SIG-M5 (cell line): ENCODE data around the gene TBC1D8.
A peak's percentile ranks its signal among the peaks of the same experiment; 100 is the strongest.
"Not testable (repeated sequence)": the region's sequence is repeated elsewhere in the genome, so short reads cannot be mapped to it uniquely, and the experiment has no call there.

ENCODE experiments used
- DNase-seq: peaks from one replicate; lab custom pipeline; 2025; lab: John Stamatoyannopoulos, UW

TBC1D8 gene

GRCh38 chr2:101151146-101151858 lies at the start of gene TBC1D8:
Gene TBC1D8, minus strand, starts transcription at chr2:101151382. Its CDS starts 129 bp downstream, at chr2:101151253.
- no peak for DNase-seq

GRCh38 chr2:101200676-101201075 lies 49.5 kb upstream of the TBC1D8 start:
- no peak for DNase-seq

GRCh38 chr2:101199251-101199791 lies 48.1 kb upstream of the TBC1D8 start:
- DNase-seq, result no peak

DNA sequence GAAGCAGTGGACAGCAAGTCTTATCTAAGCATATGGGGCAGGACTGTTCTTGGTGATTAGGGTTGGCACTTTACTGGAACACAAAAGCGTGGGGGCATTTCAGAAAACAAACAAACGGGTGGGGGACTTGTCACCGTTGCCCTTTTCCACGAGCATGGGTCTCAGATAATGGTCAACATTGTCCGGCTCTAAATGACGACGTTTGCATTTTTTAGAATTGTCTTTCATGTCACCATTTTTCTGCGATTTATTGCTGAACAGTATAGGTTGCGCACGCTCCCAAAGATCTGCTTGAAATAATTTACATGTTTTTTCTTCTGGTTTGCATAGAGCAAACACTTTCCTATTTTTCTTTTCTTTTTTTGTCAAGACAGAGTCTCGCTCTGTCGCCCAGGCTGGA lies 46.6 kb upstream of the TBC1D8 start:
- DNase-seq, result no peak

DNA sequence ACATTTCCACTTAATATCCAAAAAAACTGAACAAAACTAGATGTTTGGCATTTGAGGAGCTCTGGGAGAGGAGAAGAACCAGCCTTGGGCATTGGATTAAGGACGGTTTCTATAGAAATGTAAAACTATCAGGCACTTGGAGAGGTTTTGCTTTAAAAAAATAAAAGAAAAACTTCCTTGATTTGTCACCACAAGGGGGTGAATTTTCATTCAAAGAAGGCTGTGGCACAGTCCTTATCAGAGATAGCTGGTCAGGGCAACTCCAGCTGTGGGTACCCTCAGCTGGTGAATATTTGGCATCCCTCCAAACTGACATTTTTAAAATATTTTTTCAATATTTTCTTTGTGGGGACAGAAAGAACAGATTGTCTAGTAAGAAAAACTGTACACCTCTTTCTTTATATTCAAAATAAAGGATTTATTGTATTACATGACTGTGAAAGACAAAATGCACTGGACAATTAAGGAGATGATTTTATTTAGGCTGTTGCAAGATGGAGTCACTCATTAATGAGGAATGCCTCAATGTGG lies 46.1 kb upstream of the TBC1D8 start:
- no peak for DNase-seq

- DNase-seq, result no peak
These were observed 44.9 kb upstream of the TBC1D8 start for GRCh38 chr2:101195871-101196661.

- DNase-seq, result no peak
These were observed 41.9 kb upstream of the TBC1D8 start for GRCh38 chr2:101193033-101193626.

GRCh38 chr2:101190747-101191516 lies 39.8 kb upstream of the TBC1D8 start:
- DNase-seq, result peak; percentile 54

DNA sequence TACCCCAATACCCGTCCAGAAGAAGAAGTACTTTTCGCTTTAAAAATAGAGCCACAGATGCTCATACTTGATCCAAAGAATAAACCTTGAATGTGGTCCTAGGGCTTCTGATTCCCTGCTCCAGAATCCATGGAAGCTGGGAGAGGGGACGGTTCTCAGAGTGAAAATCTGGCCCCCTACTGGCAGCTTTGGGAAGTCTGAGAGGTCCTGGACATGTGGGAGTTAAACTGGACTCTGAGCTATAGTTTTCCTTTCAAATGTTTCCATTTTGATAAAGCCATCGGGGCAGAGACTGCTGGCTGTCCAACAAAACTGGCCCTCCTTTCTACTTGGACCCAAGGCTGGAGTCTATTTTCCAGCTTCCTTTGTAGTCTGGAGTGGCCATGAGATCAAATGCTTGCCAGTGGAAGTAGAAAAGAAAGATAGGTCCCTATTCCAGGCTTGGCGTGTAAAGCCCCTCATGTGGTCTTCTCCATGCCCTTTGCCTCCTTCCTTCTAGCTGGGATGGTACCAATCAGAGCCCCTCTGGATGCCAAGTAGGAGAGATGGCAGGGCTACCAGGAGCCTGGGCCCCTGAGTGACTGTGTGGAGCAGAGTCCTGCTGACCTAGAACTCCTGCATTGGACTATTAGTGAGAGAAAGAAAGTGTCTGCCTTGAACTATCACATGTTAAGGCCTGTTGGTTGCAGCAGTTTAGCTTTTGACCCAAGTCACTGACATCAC lies 37.7 kb upstream of the TBC1D8 start:
- DNase-seq, result no peak

- no peak for DNase-seq
These were observed 35.9 kb upstream of the TBC1D8 start for GRCh38 chr2:101187131-101187530.

- no peak for DNase-seq
These were observed 34.5 kb upstream of the TBC1D8 start for GRCh38 chr2:101185656-101186055.

DNA sequence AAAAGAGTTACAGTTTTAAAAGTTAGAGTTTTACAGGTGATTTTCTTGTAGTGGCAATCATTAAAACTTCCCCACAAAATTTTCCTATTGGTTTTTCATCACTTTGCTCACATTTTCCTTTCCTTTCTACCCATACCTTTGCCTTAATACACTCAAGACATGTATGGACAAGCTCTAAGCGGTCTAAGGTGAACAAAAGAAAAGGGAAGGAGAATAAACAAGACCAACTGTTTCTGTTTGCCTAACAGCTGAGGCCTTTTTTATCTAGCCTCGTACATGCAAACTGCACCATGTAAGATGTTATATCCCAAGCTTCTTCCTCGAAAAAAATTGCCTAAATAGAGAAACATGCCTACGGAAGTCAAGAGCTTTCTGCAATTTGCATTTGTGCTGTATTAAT lies 33.9 kb upstream of the TBC1D8 start:
- no peak for DNase-seq

GRCh38 chr2:101179982-101180381 lies 28.8 kb upstream of the TBC1D8 start:
- no peak for DNase-seq

GRCh38 chr2:101176803-101177202 lies 25.6 kb upstream of the TBC1D8 start:
- no peak for DNase-seq

- no peak for DNase-seq
These were observed 24.8 kb upstream of the TBC1D8 start for GRCh38 chr2:101175991-101176390.

DNA sequence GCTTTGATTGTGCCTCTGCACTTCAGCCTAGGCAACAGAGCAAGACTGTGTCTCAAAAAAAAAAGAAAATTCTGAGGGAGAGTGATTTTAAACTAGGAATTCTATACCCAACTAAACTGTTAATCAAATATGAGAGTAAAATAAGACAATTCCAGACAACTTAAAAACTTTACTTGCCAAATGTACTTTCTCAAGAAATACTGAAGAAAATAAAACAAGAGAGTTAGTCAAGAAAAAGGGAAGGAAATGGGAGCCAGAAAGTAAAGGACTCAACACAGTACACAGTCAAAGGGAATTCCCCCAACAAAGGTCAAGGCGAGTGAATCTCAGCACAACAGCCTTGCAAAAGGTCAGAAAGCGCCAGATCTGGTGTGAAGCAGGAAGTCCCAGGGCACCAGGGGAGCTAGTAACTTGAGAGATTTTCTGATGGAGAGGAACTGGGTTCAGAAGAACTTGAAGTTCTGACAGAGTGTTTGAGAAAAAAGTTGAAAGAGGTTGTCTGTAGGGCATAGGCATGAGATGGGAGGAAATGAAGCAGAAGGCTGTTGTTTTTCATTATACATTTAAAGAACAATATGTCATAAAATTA lies 22.6 kb upstream of the TBC1D8 start:
- no peak for DNase-seq

GRCh38 chr2:101169822-101170221 lies 18.6 kb upstream of the TBC1D8 start:
- DNase-seq, result not testable (repeated sequence)

- DNase-seq, result no peak
These were observed 17.5 kb upstream of the TBC1D8 start for GRCh38 chr2:101168706-101169105.

- DNase-seq, result peak; percentile 22
These were observed 16.4 kb upstream of the TBC1D8 start for GRCh38 chr2:101167532-101167931.

DNA sequence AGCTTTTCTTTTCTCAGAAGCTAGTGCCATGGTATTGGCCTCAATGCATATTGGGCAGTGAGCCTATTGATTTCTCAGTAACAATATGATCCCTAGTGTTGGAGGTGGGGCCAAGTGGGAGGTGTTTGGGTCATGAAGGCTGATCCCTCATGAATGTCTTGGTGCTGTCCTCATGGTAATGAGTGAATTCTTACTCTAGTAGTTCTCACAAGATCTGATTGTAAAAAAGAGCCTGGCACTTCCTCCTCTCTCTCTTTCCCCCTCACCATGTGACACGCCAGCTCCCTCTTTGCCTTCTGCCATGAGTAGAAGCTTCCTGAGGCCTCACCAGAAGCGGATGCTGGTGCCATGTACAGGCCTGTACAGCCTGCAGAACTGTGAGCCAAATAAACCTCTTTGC lies 12.8 kb upstream of the TBC1D8 start:
- no peak for DNase-seq
